Measurements from ENCODE around the gene WDFY2. TPM values are rescaled to one million over a fixed set of nuclear protein-coding genes. Genes with fewer than 3 reads are reported as not detected.

Gene WDFY2
- total and polyA plus RNA-seq, 2 of the 13 experiments (the other 11 are each of a cell fraction or from before 2014, with no cell fraction given) = 22.6 to 27.0 TPM

GRCh38 chr13:51681037-51681678 lies 96.9 kb downstream of the WDFY2 start:
- Histone ChIP-seq H4K20me1 (ENCODE audit: insufficient read depth, low read length) (no peaks in the 10 kb centered on the region), H3K79me2 (ENCODE audit: insufficient read depth, low read length) (peaks cover 19% of the 10 kb centered on the region), H3K4me1 (ENCODE audit: insufficient read depth, low read length) (peaks cover 44% of the 10 kb centered on the region), H3K4me2 (ENCODE audit: low read depth, low read length) (no peak overlapping the region), H3K27me3 (ENCODE audit: control insufficient read depth in 1 of 2, insufficient read depth in 2 of 2, low read length in 2 of 2) (no peaks in the 10 kb centered on the region), H3K9me3 (ENCODE audit: low read length) (no peaks in the 10 kb centered on the region), H3K9ac (ENCODE audit: insufficient read depth, low read depth, low read length) (no peak overlapping the region), H3K27ac (ENCODE audit: extremely low read length, insufficient read depth, low read length) (no peak overlapping the region), H3K4me3 (replicated peaks in 1 of 3; ENCODE audit: insufficient read depth in 1 of 3, low read depth in 2 of 3, low read length in 3 of 3) (no peak overlapping the region), H3K36me3 (replicated peaks in 1 of 2; ENCODE audit: control insufficient read depth in 1 of 2, insufficient read depth in 2 of 2, low read length in 2 of 2) (peaks cover 7 to 38% of the 10 kb centered on the region in 2 experiments), H2AFZ (ENCODE audit: low read length) (no peak overlapping the region)
- intact Hi-C loops (cut with micrococcal nuclease; ENCODE audit: unreplicated experiment) = no loop called here
- no peak for ATAC-seq
- in situ Hi-C loops (cut with HindIII; ENCODE audit: extremely low pct_ligation_motif_present, low pct_unique_long_range_greater_than_20kb) = no loop called here
- no TSS peak for BruUV-seq (replicated peaks)
- FAIRE-seq = no peak
- POLR2A ChIA-PET = no interaction called here
- TF ChIP-seq ZFP1 (CRISPR knock-in tag; IDR thresholded peaks at IDR 0.05) = no peak
- WGBS (ENCODE audit: low lambda C conversion rate) = 87% methylated on average over 6 of the region's 6 CpGs
- CTCF ChIA-PET (ENCODE audit: low intra/inter-chr PET ratio, low total read pairs) = no interaction called here
- no peak for DNase-seq (ENCODE audit: low spot score)

GRCh38 chr13:51682686-51683085 lies 98.4 kb downstream of the WDFY2 start:
- no TSS peak for BruUV-seq (replicated peaks)
- H2AFZ ChIP-seq (ENCODE audit: low read length) = no peak overlapping the region
- peaks cover 7 to 32% of the 10 kb centered on the region in 2 experiments for H3K36me3 ChIP-seq (replicated peaks in 1 of 2; ENCODE audit: control insufficient read depth in 1 of 2, insufficient read depth in 2 of 2, low read length in 2 of 2)
- H3K4me2 ChIP-seq (ENCODE audit: low read depth, low read length) = no peak overlapping the region
- intact Hi-C loops (cut with micrococcal nuclease; ENCODE audit: unreplicated experiment) (no loop called here), in situ Hi-C loops (cut with HindIII; ENCODE audit: extremely low pct_ligation_motif_present, low pct_unique_long_range_greater_than_20kb) (no loop called here)
- peaks cover 25% of the 10 kb centered on the region for H3K79me2 ChIP-seq (ENCODE audit: insufficient read depth, low read length)
- H3K9me3 ChIP-seq (ENCODE audit: low read length) = no peaks in the 10 kb centered on the region
- TF ChIP-seq, protein P1, sequence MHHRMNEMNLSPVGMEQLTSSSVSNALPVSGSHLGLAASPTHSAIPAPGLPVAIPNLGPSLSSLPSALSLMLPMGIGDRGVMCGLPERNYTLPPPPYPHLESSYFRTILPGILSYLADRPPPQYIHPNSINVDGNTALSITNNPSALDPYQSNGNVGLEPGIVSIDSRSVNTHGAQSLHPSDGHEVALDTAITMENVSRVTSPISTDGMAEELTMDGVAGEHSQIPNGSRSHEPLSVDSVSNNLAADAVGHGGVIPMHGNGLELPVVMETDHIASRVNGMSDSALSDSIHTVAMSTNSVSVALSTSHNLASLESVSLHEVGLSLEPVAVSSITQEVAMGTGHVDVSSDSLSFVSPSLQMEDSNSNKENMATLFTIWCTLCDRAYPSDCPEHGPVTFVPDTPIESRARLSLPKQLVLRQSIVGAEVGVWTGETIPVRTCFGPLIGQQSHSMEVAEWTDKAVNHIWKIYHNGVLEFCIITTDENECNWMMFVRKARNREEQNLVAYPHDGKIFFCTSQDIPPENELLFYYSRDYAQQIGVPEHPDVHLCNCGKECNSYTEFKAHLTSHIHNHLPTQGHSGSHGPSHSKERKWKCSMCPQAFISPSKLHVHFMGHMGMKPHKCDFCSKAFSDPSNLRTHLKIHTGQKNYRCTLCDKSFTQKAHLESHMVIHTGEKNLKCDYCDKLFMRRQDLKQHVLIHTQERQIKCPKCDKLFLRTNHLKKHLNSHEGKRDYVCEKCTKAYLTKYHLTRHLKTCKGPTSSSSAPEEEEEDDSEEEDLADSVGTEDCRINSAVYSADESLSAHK (CRISPR knock-in tag; IDR thresholded peaks at IDR 0.05; ENCODE audit: borderline replicate concordance) = no peak
- TF ChIP-seq ZUFSP (CRISPR knock-in tag; IDR thresholded peaks at IDR 0.05; ENCODE audit: borderline replicate concordance) = no peak
- no peak for TF ChIP-seq FOXO1 (CRISPR knock-in tag; IDR thresholded peaks at IDR 0.05)
- TF ChIP-seq EEA1 (CRISPR knock-in tag; IDR thresholded peaks at IDR 0.05; ENCODE audit: borderline replicate concordance) = no peak
- ATAC-seq = no peak
- ChIA-PET CTCF (ENCODE audit: low intra/inter-chr PET ratio, low total read pairs) (no interaction called here), POLR2A (no interaction called here)
- no peak overlapping the region for H3K27ac ChIP-seq (ENCODE audit: extremely low read length, insufficient read depth, low read length)
- H3K27me3 ChIP-seq (ENCODE audit: control insufficient read depth in 1 of 2, insufficient read depth in 2 of 2, low read length in 2 of 2) = no peaks in the 10 kb centered on the region
- H3K9ac ChIP-seq (ENCODE audit: insufficient read depth, low read depth, low read length) = no peak overlapping the region
- peaks cover 36% of the 10 kb centered on the region for H3K4me1 ChIP-seq (ENCODE audit: insufficient read depth, low read length)
- H3K4me3 ChIP-seq (replicated peaks in 1 of 3; ENCODE audit: insufficient read depth in 1 of 3, low read depth in 2 of 3, low read length in 3 of 3) = no peak overlapping the region
- DNase-seq (ENCODE audit: low spot score) = no peak
- 96% methylated on average over 1 of the region's 1 CpG for WGBS (ENCODE audit: low lambda C conversion rate)
- FAIRE-seq = no peak
- no peaks in the 10 kb centered on the region for H4K20me1 ChIP-seq (ENCODE audit: insufficient read depth, low read length)

Measured in HepG2 (cell line).